GM23338 (cell line): ENCODE data around the gene CRTC1. TPM values are rescaled to one million over a fixed set of nuclear protein-coding genes. Genes with fewer than 3 reads are reported as not detected.

ENCODE experiments used
- ATAC-seq: fragments of 200-7000 bp; cut with Tn5 transposase; 3 replicates; pipeline ENCODE4 v1.9.1; 2020
- DNase-seq: peaks from one replicate; pipeline ENCODE4 v3.0.0-alpha.2; 2015; ENCODE audit warnings: low spot score
- H2AFZ ChIP-seq: fragments of 200-600 bp; sonication (generic); 2 replicates; pipeline ENCODE4 v1.8.0; 2016; ENCODE audit warnings: antibody characterized with exemption, mild to moderate bottlenecking, moderate library complexity
- H3F3A ChIP-seq: fragments of 200-600 bp; sonication (generic); replicated peaks from 2 replicates; pipeline ENCODE4 v1.8.0; 2017; ENCODE audit warnings: antibody characterized with exemption, mixed run types, low read depth
- H3K27ac ChIP-seq: fragments of 200-600 bp; sonication (generic); 2 replicates; pipeline ENCODE4 v1.6.1; 2016; ENCODE audit warnings: low read depth
- H3K27me3 ChIP-seq: fragments of 200-600 bp; sonication (generic); 2 replicates; pipeline ENCODE4 v1.8.0; 2016; ENCODE audit warnings: mild to moderate bottlenecking, mixed run types, moderate library complexity; ENCODE audit not compliant: insufficient read depth
- H3K36me3 ChIP-seq: fragments of 200-600 bp; sonication (generic); 2 replicates; pipeline ENCODE4 v1.8.0; 2016; ENCODE audit warnings: mild to moderate bottlenecking; ENCODE audit not compliant: insufficient read depth
- H3K4me1 ChIP-seq: fragments of 200-600 bp; sonication (generic); 2 replicates; pipeline ENCODE4 v1.8.0; 2016; ENCODE audit warnings: mild to moderate bottlenecking, moderate library complexity; ENCODE audit not compliant: insufficient read depth
- H3K4me2 ChIP-seq: fragments of 200-600 bp; sonication (generic); 2 replicates; pipeline ENCODE4 v1.7.1; 2017; ENCODE audit warnings: mixed run types
- H3K4me3 ChIP-seq: fragments of 200-600 bp; sonication (generic); 2 replicates; pipeline ENCODE4 v1.6.1; 2016; ENCODE audit warnings: mixed run types
- H3K79me2 ChIP-seq: fragments of 200-600 bp; sonication (generic); replicated peaks from 2 replicates; pipeline ENCODE4 v1.8.0; 2017; ENCODE audit warnings: mild to moderate bottlenecking; ENCODE audit not compliant: insufficient read depth
- H3K9me2 ChIP-seq: fragments of 200-600 bp; sonication (generic); 2 replicates; pipeline ENCODE4 v1.8.0; 2017; ENCODE audit not compliant: insufficient read depth
- H4K20me1 ChIP-seq: fragments of 200-600 bp; sonication (generic); replicated peaks from 2 replicates; pipeline ENCODE4 v1.8.0; 2017; ENCODE audit warnings: mild to moderate bottlenecking; ENCODE audit not compliant: insufficient read depth
- H3K27ac Mint-ChIP-seq: 2 replicates; pipeline ENCODE4 v1.8.0; 2020; ENCODE audit warnings: inconsistent platforms, mild to moderate bottlenecking, moderate library complexity, mixed read lengths
- H3K27me3 Mint-ChIP-seq: 3 replicates; pipeline ENCODE4 v1.8.0; 2022; ENCODE audit warnings: low read depth, mild to moderate bottlenecking, moderate library complexity, mixed read lengths, inconsistent platforms; ENCODE audit not compliant: insufficient read depth, poor library complexity
- H3K36me3 Mint-ChIP-seq: 3 replicates; pipeline ENCODE4 v1.8.0; 2021; ENCODE audit warnings: low read depth, mild to moderate bottlenecking, inconsistent platforms, moderate library complexity, mixed read lengths
- H3K4me1 Mint-ChIP-seq: 3 replicates; pipeline ENCODE4 v1.8.0; 2020; ENCODE audit warnings: mild to moderate bottlenecking, inconsistent platforms, mixed read lengths
- H3K4me3 Mint-ChIP-seq: 3 replicates; pipeline ENCODE4 v1.8.0; 2021; ENCODE audit warnings: moderate library complexity, mild to moderate bottlenecking, inconsistent platforms, mixed read lengths
- H3K9me3 Mint-ChIP-seq: 3 replicates; pipeline ENCODE4 v1.8.0; 2020; ENCODE audit warnings: moderate library complexity, mild to moderate bottlenecking, inconsistent platforms, mixed read lengths
- CREB1 ChIP-seq: fragments of 250-450 bp; sonication (Bioruptor Pico); IDR thresholded peaks from 2 replicates; pipeline ENCODE4 v1.5.0; 2020; ENCODE audit warnings: low read depth, mild to moderate bottlenecking, moderate library complexity
- CTCF ChIP-seq, 2 experiments: fragments of 200-600 bp in 1 of 2; sonication (generic) in 1 of 2; conservative IDR thresholded peaks; 2 replicates each; pipeline versions ENCODE4 v1.5.1 to v1.6.1; 2016 to 2017; ENCODE audit warnings: antibody characterized with exemption in 2 of 2, low read depth in 2 of 2, mild to moderate bottlenecking in 2 of 2, moderate library complexity in 1 of 2
- ETS1 ChIP-seq: IDR thresholded peaks from 2 replicates; pipeline ENCODE4 v1.6.1; 2016; ENCODE audit warnings: antibody characterized with exemption
- EZH2 ChIP-seq: fragments of 200-600 bp; sonication (generic); IDR thresholded peaks from one replicate; pipeline ENCODE4 v1.8.0; 2017; ENCODE audit warnings: antibody characterized with exemption, mild to moderate bottlenecking, low read depth; ENCODE audit not compliant: unreplicated experiment
- EZH2phosphoT487 ChIP-seq: fragments of 200-600 bp; sonication (generic); IDR thresholded peaks from one replicate; pipeline ENCODE4 v1.8.1; 2018; ENCODE audit warnings: antibody characterized with exemption; ENCODE audit not compliant: unreplicated experiment
- JUNB ChIP-seq: IDR thresholded peaks from one replicate; pipeline ENCODE4 v1.6.1; 2016; ENCODE audit warnings: antibody characterized with exemption; ENCODE audit not compliant: unreplicated experiment
- POLR2AphosphoS5 ChIP-seq: IDR thresholded peaks from 2 replicates; pipeline ENCODE4 v1.6.1; 2016; ENCODE audit warnings: antibody characterized with exemption, low read depth
- REST ChIP-seq: IDR thresholded peaks from one replicate; pipeline ENCODE4 v1.6.1; 2018; ENCODE audit warnings: antibody characterized with exemption; ENCODE audit not compliant: unreplicated experiment
- STAT1 ChIP-seq: IDR thresholded peaks from one replicate; pipeline ENCODE4 v1.6.1; 2016; ENCODE audit warnings: antibody characterized with exemption; ENCODE audit not compliant: unreplicated experiment
- ZNF114 ChIP-seq: fragments of 250-450 bp; sonication (Bioruptor Pico); IDR thresholded peaks from 2 replicates; pipeline ENCODE4 v1.5.0; 2020; ENCODE audit warnings: mild to moderate bottlenecking, moderate library complexity
- ZNF331 ChIP-seq: fragments of 250-450 bp; sonication (Bioruptor Pico); IDR thresholded peaks from 2 replicates; pipeline ENCODE4 v1.5.0; 2020; ENCODE audit warnings: low read depth, mild to moderate bottlenecking, moderate library complexity
- polyA plus RNA-seq: library from polyadenylated mRNA; unstranded; fragments of >200 nt; fragmentation: Nextera tagmentation; extraction: Ambion mirVana; gene quantifications from 2 replicates; pipeline ENCODE4 v1.2.1, GENCODE V29; 2016
- total RNA-seq: library from RNA; depleted of rRNA; stranded (reverse); fragments of >200 nt; shearing (Covaris generic); gene quantifications from 2 replicates; pipeline ENCODE4 v1.2.3, GENCODE V29; 2014

CRTC1 gene
- total and polyA plus RNA-seq, 2 experiments from 2014 or later, result 5.4 to 8.4 TPM

- TF ChIP-seq CTCF (conservative IDR thresholded peaks at IDR 0.05; ENCODE audit: low read depth in 2 of 2) (no peak), ZNF114 (CRISPR knock-in tag) (no peak), STAT1 (no peak), ZNF331 (CRISPR knock-in tag) (no peak), POLR2AphosphoS5 (no peak), EZH2phosphoT487 (no peak)
These were observed 145.3 kb downstream of the CRTC1 start (continued) for GRCh38 chr19:18828786-18829185.

- peaks cover 27% of the 10 kb centered on the region for H4K20me1 ChIP-seq
- H2AFZ ChIP-seq, result no peak overlapping the region
- DNase-seq (no peak), ATAC-seq (no peak)
- H3F3A ChIP-seq, result 0 out of 2 replicates have a peak, but pooled peaks cover 4% of the 10 kb centered on the region
- peaks cover 23% of the 10 kb centered on the region for H3K4me1 ChIP-seq
- peaks cover 14% of the 10 kb centered on the region; the same call in 1 of the 2 replicates for H3K27me3 ChIP-seq
- no peak overlapping the region for H3K4me2 ChIP-seq
- peaks cover 21% of the 10 kb centered on the region for H3K4me1 Mint-ChIP-seq
- no peaks in the 10 kb centered on the region for H3K9me2 ChIP-seq
- H3K4me3 ChIP-seq, result no peak overlapping the region
- H3K27ac ChIP-seq, result no peak overlapping the region
- peaks cover 31% of the 10 kb centered on the region for H3K79me2 ChIP-seq
- H3K36me3 ChIP-seq, result no peaks in the 10 kb centered on the region
- peaks cover 18% of the 10 kb centered on the region; the same call in 2 of the 3 replicates for H3K36me3 Mint-ChIP-seq
- H3K9me3 Mint-ChIP-seq, result peaks cover 13% of the 10 kb centered on the region
- no peak for TF ChIP-seq CREB1 (CRISPR knock-in tag)
- TF ChIP-seq EZH2, result no peak
- TF ChIP-seq JUNB, result no peak
- no peak for TF ChIP-seq EZH2phosphoT487
- no peak for TF ChIP-seq CTCF (conservative IDR thresholded peaks at IDR 0.05; ENCODE audit: low read depth in 2 of 2)
- TF ChIP-seq POLR2AphosphoS5, result no peak
- no peak for TF ChIP-seq STAT1
- TF ChIP-seq ZNF114 (CRISPR knock-in tag), result no peak
- no peak for TF ChIP-seq REST
- no peak for TF ChIP-seq ZNF331 (CRISPR knock-in tag)
- TF ChIP-seq ETS1, result no peak
- H3K27ac Mint-ChIP-seq, result no peak overlapping the region
- H3K4me3 Mint-ChIP-seq, result no peak overlapping the region
- peaks cover 26% of the 10 kb centered on the region for H3K27me3 Mint-ChIP-seq
These were observed 147.0 kb downstream of the CRTC1 start for GRCh38 chr19:18830488-18830887.
